Lower lobe of right lung (tissue), 2 donors: ENCODE data around the gene CDYL2. TPM values are rescaled to one million over a fixed set of nuclear protein-coding genes. Genes with fewer than 3 reads are reported as not detected.
"Not testable (repeated sequence)": the region's sequence is repeated elsewhere in the genome, so short reads cannot be mapped to it uniquely, and the experiment has no call there.

Source experiments
- ATAC-seq, 2 donors: fragments of 200-7000 bp; cut with Tn5 transposase; one replicate each; pipeline ENCODE4 v1.9.1; 2020 to 2022; ENCODE audit warnings: mild to moderate bottlenecking in 2 of 2, moderate library complexity in 2 of 2
- DNase-seq: peaks from one replicate; pipeline ENCODE4 v3.0.0-alpha.2; 2020
- H3K27ac ChIP-seq: fragments of 200-600 bp; one replicate; pipeline ENCODE4 v1.8.0; 2022
- H3K27me3 ChIP-seq: fragments of 200-600 bp; one replicate; pipeline ENCODE4 v1.8.0; 2022; ENCODE audit warnings: low read depth
- H3K36me3 ChIP-seq: fragments of 200-600 bp; one replicate; pipeline ENCODE4 v1.8.0; 2022; ENCODE audit warnings: mild to moderate bottlenecking
- H3K4me1 ChIP-seq: fragments of 200-600 bp; one replicate; pipeline ENCODE4 v1.8.0; 2022
- H3K4me3 ChIP-seq: fragments of 200-600 bp; one replicate; pipeline ENCODE4 v1.8.0; 2022; ENCODE audit warnings: mild to moderate bottlenecking
- H3K9me3 ChIP-seq: fragments of 200-600 bp; one replicate; pipeline ENCODE4 v1.8.0; 2022
- CTCF ChIP-seq: fragments of 200-600 bp; IDR thresholded peaks from one replicate; pipeline ENCODE4 v1.8.0; 2022; ENCODE audit warnings: antibody characterized with exemption, mild to moderate bottlenecking
- intact Hi-C: fragments of 100-400 bp; cut with DNase I; formaldehyde crosslinking; loops from one replicate; pipeline ENCODE4 v1.11.0; 2022
- total RNA-seq: library from RNA; stranded (reverse); fragmentation: NEBNext Ultra II Directional; extraction: Animal tissue kit (Norgen Biotek cat#: 25700); gene quantifications from one replicate; pipeline ENCODE4 v1.2.1, GENCODE V29; 2021
- donor health status: DM: no; HTN: yes; CAD: no; lungs with severe emphysema.

CDYL2 gene
- total RNA-seq, 1 donor from 2014 or later, result 14.7 TPM

- H3K9me3 ChIP-seq, result peaks cover 3% of the 10 kb centered on the region
Observed at GRCh38 chr16:80788027-80788426, 16.4 kb downstream of the CDYL2 start.

GRCh38 chr16:80786561-80786960 is 17.8 kb downstream of the CDYL2 start:
- H3K9me3 ChIP-seq, result peaks cover 13% of the 10 kb centered on the region
- intact Hi-C loops, ATAC-seq, H3K27ac ChIP-seq, H3K27me3 ChIP-seq, H3K4me1 ChIP-seq, H3K4me3 ChIP-seq, DNase-seq, H3K36me3 ChIP-seq: not testable (repeated sequence)

More at GRCh38 chr16:80788027-80788426, 16.4 kb downstream of the CDYL2 start:
- no peak for TF ChIP-seq CTCF
- intact Hi-C loops, result no loop called here
- Histone ChIP-seq H3K27me3 (no peaks in the 10 kb centered on the region), H3K27ac (no peak overlapping the region), H3K36me3 (no peaks in the 10 kb centered on the region), H3K4me3 (no peak overlapping the region), H3K4me1 (no peaks in the 10 kb centered on the region)
- no peak for DNase-seq
- ATAC-seq, result no peak

GRCh38 chr16:80784951-80785350 is 19.4 kb downstream of the CDYL2 start:
- no peak overlapping the region for H3K4me3 ChIP-seq
- no peaks in the 10 kb centered on the region for H3K4me1 ChIP-seq
- no peak for ATAC-seq
- peaks cover 13% of the 10 kb centered on the region for H3K9me3 ChIP-seq
- no peaks in the 10 kb centered on the region for H3K36me3 ChIP-seq
- no peak for TF ChIP-seq CTCF
- intact Hi-C loops, result no loop called here
- H3K27me3 ChIP-seq, result no peaks in the 10 kb centered on the region
- no peak overlapping the region for H3K27ac ChIP-seq
- DNase-seq, result no peak

GRCh38 chr16:80778703-80779102 is 25.7 kb downstream of the CDYL2 start:
- TF ChIP-seq CTCF, result no peak
- ATAC-seq, result no peak
- no peak overlapping the region for H3K4me3 ChIP-seq
- intact Hi-C loops, result no loop called here
- H3K36me3 ChIP-seq, result no peaks in the 10 kb centered on the region
- H3K27ac ChIP-seq, result no peak overlapping the region
- H3K9me3 ChIP-seq, result peaks cover 13% of the 10 kb centered on the region
- DNase-seq, result no peak
- H3K4me1 ChIP-seq, result no peaks in the 10 kb centered on the region
- H3K27me3 ChIP-seq, result no peaks in the 10 kb centered on the region

GRCh38 chr16:80776856-80777255 is 27.5 kb downstream of the CDYL2 start:
- intact Hi-C loops, result no loop called here
- no peak for DNase-seq
- Histone ChIP-seq H3K9me3 (peaks cover 10% of the 10 kb centered on the region), H3K4me3 (no peak overlapping the region), H3K36me3 (no peaks in the 10 kb centered on the region), H3K4me1 (no peaks in the 10 kb centered on the region), H3K27me3 (no peaks in the 10 kb centered on the region), H3K27ac (no peak overlapping the region)
- no peak for TF ChIP-seq CTCF
- ATAC-seq, result no peak

GRCh38 chr16:80775450-80775849 is 28.9 kb downstream of the CDYL2 start:
- Histone ChIP-seq H3K4me1 (no peaks in the 10 kb centered on the region), H3K27ac (no peak overlapping the region), H3K27me3 (no peaks in the 10 kb centered on the region), H3K9me3 (peaks cover 20% of the 10 kb centered on the region), H3K4me3 (no peak overlapping the region), H3K36me3 (no peaks in the 10 kb centered on the region)
- intact Hi-C loops, result no loop called here
- DNase-seq, result no peak
- no peak for TF ChIP-seq CTCF
- ATAC-seq, result no peak
